Neural cell (in vitro differentiated cells): ENCODE data around the gene NPAS3. TPM values are rescaled to one million over a fixed set of nuclear protein-coding genes. Genes with fewer than 3 reads are reported as not detected.

Experiments
- H2AFZ ChIP-seq: fragments of 200-600, 300-800 bp; sonication (generic), shearing (Covaris generic); 2 replicates; pipeline ENCODE4 v1.6.0; 2014; ENCODE audit warnings: low read depth, mild to moderate bottlenecking, antibody characterized with exemption, low read length, moderate library complexity
- H3F3A ChIP-seq: fragments of 200-600 bp; shearing (Covaris generic); 2 replicates; pipeline ENCODE4 v1.6.1; 2016; ENCODE audit warnings: mild to moderate bottlenecking, moderate library complexity, mixed read lengths, antibody characterized with exemption, low read length; ENCODE audit not compliant: insufficient read depth, poor library complexity, severe bottlenecking
- H3K27ac ChIP-seq: fragments of 200-600, 300-800 bp; sonication (generic), shearing (Covaris generic); 2 replicates; pipeline ENCODE4 v1.5.1; 2014; ENCODE audit warnings: mild to moderate bottlenecking, low read length, moderate library complexity
- H3K27me3 ChIP-seq: fragments of 300-800, 200-600 bp; sonication (generic), shearing (Covaris generic); 2 replicates; pipeline ENCODE4 v1.6.0; 2014; ENCODE audit warnings: mild to moderate bottlenecking, low read depth, low read length, moderate library complexity; ENCODE audit not compliant: insufficient read depth
- H3K36me3 ChIP-seq: fragments of 300-800, 200-600 bp; sonication (generic), shearing (Covaris generic); 2 replicates; pipeline ENCODE4 v1.5.1; 2014; ENCODE audit warnings: mild to moderate bottlenecking, antibody characterized with exemption, low read length, moderate library complexity; ENCODE audit not compliant: insufficient read depth
- H3K4me2 ChIP-seq: fragments of 300-800, 200-600 bp; sonication (generic), shearing (Covaris generic); 2 replicates; pipeline ENCODE4 v1.6.0; 2014; ENCODE audit warnings: mild to moderate bottlenecking, low read length
- H3K4me3 ChIP-seq: fragments of 300-800, 200-600 bp; sonication (generic), shearing (Covaris generic); 2 replicates; pipeline ENCODE4 v1.5.1; 2014; ENCODE audit warnings: mild to moderate bottlenecking, low read length, moderate library complexity
- H3K79me2 ChIP-seq: fragments of 200-600 bp; shearing (Covaris generic); replicated peaks from 2 replicates; pipeline ENCODE4 v1.6.0; 2014; ENCODE audit warnings: mild to moderate bottlenecking, low read length, moderate library complexity; ENCODE audit not compliant: insufficient read depth
- H3K9ac ChIP-seq: fragments of 300-800, 200-600 bp; sonication (generic), shearing (Covaris generic); 2 replicates; pipeline ENCODE4 v1.6.1; 2016; ENCODE audit warnings: mild to moderate bottlenecking, low read length, mixed read lengths
- H3K9me2 ChIP-seq: fragments of 200-600 bp; shearing (Covaris generic); 2 replicates; pipeline ENCODE4 v1.6.1; 2016; ENCODE audit warnings: mild to moderate bottlenecking, low read length, mixed read lengths; ENCODE audit not compliant: insufficient read depth
- H3K9me3 ChIP-seq: fragments of 200-600, 300-800 bp; sonication (generic), shearing (Covaris generic); 2 replicates; pipeline ENCODE4 v1.6.1; 2016; ENCODE audit warnings: mild to moderate bottlenecking, mixed run types, low read length, moderate library complexity, mixed read lengths
- H4K20me1 ChIP-seq: fragments of 200-600 bp; shearing (Covaris generic); 2 replicates; pipeline ENCODE4 v1.6.1; 2016; ENCODE audit warnings: mild to moderate bottlenecking, mixed run types; ENCODE audit not compliant: insufficient read depth
- EP300 ChIP-seq: fragments of 450-650 bp; conservative IDR thresholded peaks from 2 replicates; pipeline ENCODE4 v1.6.1; 2014; ENCODE audit warnings: antibody characterized with exemption, mild to moderate bottlenecking, moderate library complexity; ENCODE audit not compliant: poor library complexity, severe bottlenecking
- EZH2 ChIP-seq: fragments of 200-600, 300-800 bp; shearing (Covaris generic), sonication (generic); IDR thresholded peaks from 2 replicates; pipeline ENCODE4 v1.6.1; 2014; ENCODE audit warnings: antibody characterized with exemption, low read length, borderline replicate concordance, mild to moderate bottlenecking; ENCODE audit not compliant: insufficient read depth, poor library complexity, severe bottlenecking
- MXI1 ChIP-seq: fragments of 450-650 bp; conservative IDR thresholded peaks from 2 replicates; pipeline ENCODE4 v1.6.1; 2014; ENCODE audit warnings: antibody characterized with exemption, mild to moderate bottlenecking; ENCODE audit not compliant: poor library complexity, severe bottlenecking
- POLR2AphosphoS5 ChIP-seq: IDR thresholded peaks from 2 replicates; pipeline ENCODE4 v1.6.1; 2012
- RAD21 ChIP-seq: fragments of 450-650 bp; conservative IDR thresholded peaks from 2 replicates; pipeline ENCODE4 v1.6.1; 2014; ENCODE audit warnings: antibody characterized with exemption, mild to moderate bottlenecking, moderate library complexity
- SMC3 ChIP-seq: fragments of 450-650 bp; conservative IDR thresholded peaks from 2 replicates; pipeline ENCODE4 v1.6.1; 2014; ENCODE audit warnings: antibody characterized with exemption, mild to moderate bottlenecking, moderate library complexity; ENCODE audit not compliant: poor library complexity
- TAF1 ChIP-seq: IDR thresholded peaks from 2 replicates; pipeline ENCODE4 v1.6.1; 2012; ENCODE audit warnings: low read depth
- polyA plus RNA-seq: library from polyadenylated mRNA; depleted of rRNA; stranded (reverse); fragments of >200 nt; gene quantifications from 2 replicates; pipeline ENCODE4 v1.2.3, GENCODE V29; 2014
- TF ChIP-seq, protein P1 (sequence below): IDR thresholded peaks from 2 replicates; pipeline ENCODE4 v1.6.1; 2012; ENCODE audit warnings: borderline replicate concordance
- TF ChIP-seq, protein P2 (sequence below): fragments of 450-650 bp; IDR thresholded peaks from 2 replicates; pipeline ENCODE4 v1.5.1; 2014; ENCODE audit warnings: antibody characterized with exemption, mild to moderate bottlenecking, moderate library complexity; ENCODE audit not compliant: poor library complexity, severe bottlenecking

NPAS3 gene
- polyA plus RNA-seq, 1 donor from 2014 or later, result 1.3 TPM

DNA sequence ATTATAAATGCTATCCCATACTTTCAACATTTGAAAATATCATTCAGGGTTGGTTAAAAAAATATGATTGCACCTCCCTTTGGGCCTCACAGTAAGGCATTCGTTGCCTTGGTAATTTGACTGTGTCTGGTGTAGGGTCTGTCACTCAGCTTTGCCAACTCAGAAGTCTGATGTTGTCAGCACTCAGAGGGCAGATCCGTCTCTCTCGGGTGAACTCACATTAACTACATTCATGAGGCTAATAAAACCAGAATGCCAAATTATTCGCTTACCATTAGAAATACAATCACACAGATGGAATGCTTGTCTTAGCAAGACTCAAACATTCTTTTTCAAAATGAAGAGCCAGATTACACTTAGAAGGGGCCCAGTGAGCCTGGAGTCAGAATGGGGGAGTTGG, 53.0 kb downstream of the NPAS3 start:
- no peak overlapping the region for H3K27ac ChIP-seq

GRCh38 chr14:32993921-32994320, 55.2 kb downstream of the NPAS3 start:
- Histone ChIP-seq H3K79me2 (peaks cover 8% of the 10 kb centered on the region), H3F3A (no peaks in the 10 kb centered on the region), H3K4me2 (no peak overlapping the region), H4K20me1 (no peaks in the 10 kb centered on the region), H3K27ac (no peak overlapping the region), H3K27me3 (no peaks in the 10 kb centered on the region), H3K9me3 (no peaks in the 10 kb centered on the region), H3K9ac (no peak overlapping the region), H3K4me3 (no peak overlapping the region), H3K9me2 (no peaks in the 10 kb centered on the region), H3K36me3 (peaks cover 4% of the 10 kb centered on the region), H2AFZ (no peak overlapping the region)
- TF ChIP-seq MXI1 (no peak), EZH2 (no peak), EP300 (no peak), TAF1 (no peak), SMC3 (no peak), POLR2AphosphoS5 (no peak), RAD21 (no peak)
- TF ChIP-seq, protein P1, sequence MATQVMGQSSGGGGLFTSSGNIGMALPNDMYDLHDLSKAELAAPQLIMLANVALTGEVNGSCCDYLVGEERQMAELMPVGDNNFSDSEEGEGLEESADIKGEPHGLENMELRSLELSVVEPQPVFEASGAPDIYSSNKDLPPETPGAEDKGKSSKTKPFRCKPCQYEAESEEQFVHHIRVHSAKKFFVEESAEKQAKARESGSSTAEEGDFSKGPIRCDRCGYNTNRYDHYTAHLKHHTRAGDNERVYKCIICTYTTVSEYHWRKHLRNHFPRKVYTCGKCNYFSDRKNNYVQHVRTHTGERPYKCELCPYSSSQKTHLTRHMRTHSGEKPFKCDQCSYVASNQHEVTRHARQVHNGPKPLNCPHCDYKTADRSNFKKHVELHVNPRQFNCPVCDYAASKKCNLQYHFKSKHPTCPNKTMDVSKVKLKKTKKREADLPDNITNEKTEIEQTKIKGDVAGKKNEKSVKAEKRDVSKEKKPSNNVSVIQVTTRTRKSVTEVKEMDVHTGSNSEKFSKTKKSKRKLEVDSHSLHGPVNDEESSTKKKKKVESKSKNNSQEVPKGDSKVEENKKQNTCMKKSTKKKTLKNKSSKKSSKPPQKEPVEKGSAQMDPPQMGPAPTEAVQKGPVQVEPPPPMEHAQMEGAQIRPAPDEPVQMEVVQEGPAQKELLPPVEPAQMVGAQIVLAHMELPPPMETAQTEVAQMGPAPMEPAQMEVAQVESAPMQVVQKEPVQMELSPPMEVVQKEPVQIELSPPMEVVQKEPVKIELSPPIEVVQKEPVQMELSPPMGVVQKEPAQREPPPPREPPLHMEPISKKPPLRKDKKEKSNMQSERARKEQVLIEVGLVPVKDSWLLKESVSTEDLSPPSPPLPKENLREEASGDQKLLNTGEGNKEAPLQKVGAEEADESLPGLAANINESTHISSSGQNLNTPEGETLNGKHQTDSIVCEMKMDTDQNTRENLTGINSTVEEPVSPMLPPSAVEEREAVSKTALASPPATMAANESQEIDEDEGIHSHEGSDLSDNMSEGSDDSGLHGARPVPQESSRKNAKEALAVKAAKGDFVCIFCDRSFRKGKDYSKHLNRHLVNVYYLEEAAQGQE, result no peak
- TF ChIP-seq, protein P2, sequence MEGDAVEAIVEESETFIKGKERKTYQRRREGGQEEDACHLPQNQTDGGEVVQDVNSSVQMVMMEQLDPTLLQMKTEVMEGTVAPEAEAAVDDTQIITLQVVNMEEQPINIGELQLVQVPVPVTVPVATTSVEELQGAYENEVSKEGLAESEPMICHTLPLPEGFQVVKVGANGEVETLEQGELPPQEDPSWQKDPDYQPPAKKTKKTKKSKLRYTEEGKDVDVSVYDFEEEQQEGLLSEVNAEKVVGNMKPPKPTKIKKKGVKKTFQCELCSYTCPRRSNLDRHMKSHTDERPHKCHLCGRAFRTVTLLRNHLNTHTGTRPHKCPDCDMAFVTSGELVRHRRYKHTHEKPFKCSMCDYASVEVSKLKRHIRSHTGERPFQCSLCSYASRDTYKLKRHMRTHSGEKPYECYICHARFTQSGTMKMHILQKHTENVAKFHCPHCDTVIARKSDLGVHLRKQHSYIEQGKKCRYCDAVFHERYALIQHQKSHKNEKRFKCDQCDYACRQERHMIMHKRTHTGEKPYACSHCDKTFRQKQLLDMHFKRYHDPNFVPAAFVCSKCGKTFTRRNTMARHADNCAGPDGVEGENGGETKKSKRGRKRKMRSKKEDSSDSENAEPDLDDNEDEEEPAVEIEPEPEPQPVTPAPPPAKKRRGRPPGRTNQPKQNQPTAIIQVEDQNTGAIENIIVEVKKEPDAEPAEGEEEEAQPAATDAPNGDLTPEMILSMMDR, result no peak

More for the DNA sequence above, 53.0 kb downstream of the NPAS3 start:
- H2AFZ ChIP-seq, result no peak overlapping the region
- H4K20me1 ChIP-seq, result no peaks in the 10 kb centered on the region
- no peaks in the 10 kb centered on the region for H3K9me2 ChIP-seq
- H3K79me2 ChIP-seq, result peaks cover 21% of the 10 kb centered on the region
- no peak overlapping the region for H3K9ac ChIP-seq
- H3K36me3 ChIP-seq, result peaks cover 4% of the 10 kb centered on the region
- no peaks in the 10 kb centered on the region for H3K9me3 ChIP-seq
- no peak overlapping the region for H3K4me2 ChIP-seq
- TF ChIP-seq, protein P1, result no peak
- TF ChIP-seq MXI1 (no peak), RAD21 (no peak), SMC3 (no peak), POLR2AphosphoS5 (no peak), TAF1 (no peak), EP300 (no peak), EZH2 (no peak)
- TF ChIP-seq, protein P2, result no peak
- H3K27me3 ChIP-seq, result no peaks in the 10 kb centered on the region
- H3K4me3 ChIP-seq, result peak overlapping the region; percentile 3
- H3F3A ChIP-seq, result no peaks in the 10 kb centered on the region
